Fibroblast of peridontal ligament (primary cell): ENCODE data around the gene RPL41.
A peak's percentile ranks its signal among the peaks of the same experiment; 100 is the strongest.
"Not testable (repeated sequence)": the region's sequence is repeated elsewhere in the genome, so short reads cannot be mapped to it uniquely, and the experiment has no call there.

ENCODE experiments used
- DNase-seq: peaks from one replicate; pipeline ENCODE4 v3.0.0-alpha.2; 2010; ENCODE audit errors: extremely low read depth

The RPL41 gene

DNA sequence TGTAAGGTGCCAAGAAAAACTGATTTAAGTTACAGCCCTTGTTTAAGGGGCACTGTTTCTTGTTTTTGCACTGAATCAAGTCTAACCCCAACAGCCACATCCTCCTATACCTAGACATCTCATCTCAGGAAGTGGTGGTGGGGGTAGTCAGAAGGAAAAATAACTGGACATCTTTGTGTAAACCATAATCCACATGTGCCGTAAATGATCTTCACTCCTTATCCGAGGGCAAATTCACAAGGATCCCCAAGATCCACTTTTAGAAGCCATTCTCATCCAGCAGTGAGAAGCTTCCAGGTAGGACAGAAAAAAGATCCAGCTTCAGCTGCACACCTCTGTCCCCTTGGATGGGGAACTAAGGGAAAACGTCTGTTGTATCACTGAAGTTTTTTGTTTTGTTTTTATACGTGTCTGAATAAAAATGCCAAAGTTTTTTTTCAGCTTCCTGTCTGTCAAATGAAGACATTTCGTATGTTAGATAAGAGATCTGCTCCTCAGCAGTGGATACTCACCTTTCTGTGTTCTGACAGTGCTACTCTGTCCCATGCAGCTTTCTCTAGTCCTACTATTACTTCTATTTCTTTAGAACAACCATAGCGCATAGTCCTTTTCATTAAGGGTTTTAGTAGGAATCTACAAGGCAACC is 13.2 kb upstream of the RPL41 start:
- no peak for DNase-seq

DNA sequence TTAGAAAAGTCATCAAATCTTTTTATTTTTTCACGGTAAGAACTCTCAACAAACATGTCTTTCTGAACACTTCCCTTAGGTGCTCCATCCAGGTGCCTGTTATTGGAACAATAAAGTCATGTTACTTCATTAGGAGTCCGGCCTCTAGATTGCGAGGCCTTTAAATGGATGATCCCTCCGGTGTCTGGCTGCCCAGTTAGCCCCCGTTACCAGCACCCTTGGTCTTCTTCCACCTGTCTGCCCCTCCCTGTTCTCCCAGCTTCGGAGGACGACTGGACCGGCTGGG is 12.7 kb upstream of the RPL41 start:
- DNase-seq: no peak

DNA sequence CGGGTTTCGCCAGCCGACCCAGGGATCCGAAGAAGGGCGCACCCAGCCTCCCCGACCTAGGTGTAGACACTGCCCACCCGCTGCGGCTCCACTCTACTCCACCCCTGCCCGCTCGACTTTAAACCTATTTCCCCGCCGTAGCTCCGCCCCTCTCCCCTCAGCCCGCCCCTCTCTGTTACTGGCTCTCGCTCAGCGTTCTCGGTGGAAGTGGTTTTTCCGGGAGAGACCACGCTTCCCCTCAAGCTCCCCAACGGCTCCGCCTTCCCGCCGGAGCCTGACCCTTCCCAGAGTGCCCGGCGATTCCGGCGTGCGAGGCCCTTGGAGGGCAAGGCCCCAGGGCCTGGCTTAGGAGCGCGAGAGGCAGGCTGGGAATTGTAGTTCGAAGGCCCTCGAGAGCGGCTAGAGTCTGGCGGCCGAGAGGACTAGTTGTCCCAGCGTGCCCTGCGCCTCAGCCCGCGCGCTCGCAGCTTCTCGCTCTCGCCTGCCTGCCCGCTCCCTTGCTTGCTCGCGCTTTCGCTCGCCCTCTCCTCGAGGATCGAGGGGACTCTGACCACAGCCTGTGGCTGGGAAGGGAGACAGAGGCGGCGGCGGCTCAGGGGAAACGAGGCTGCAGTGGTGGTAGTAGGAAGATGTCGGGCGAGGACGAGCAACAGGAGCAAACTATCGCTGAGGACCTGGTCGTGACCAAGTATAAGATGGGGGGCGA is 12.2 kb upstream of the RPL41 start, which contains the start of gene PA2G4:
PA2G4 (plus strand) TSS at position 451 of the 706 bp plus-strand sequence; CDS start at position 630, 179 bp downstream.
- peak; percentile 97 for DNase-seq

DNA sequence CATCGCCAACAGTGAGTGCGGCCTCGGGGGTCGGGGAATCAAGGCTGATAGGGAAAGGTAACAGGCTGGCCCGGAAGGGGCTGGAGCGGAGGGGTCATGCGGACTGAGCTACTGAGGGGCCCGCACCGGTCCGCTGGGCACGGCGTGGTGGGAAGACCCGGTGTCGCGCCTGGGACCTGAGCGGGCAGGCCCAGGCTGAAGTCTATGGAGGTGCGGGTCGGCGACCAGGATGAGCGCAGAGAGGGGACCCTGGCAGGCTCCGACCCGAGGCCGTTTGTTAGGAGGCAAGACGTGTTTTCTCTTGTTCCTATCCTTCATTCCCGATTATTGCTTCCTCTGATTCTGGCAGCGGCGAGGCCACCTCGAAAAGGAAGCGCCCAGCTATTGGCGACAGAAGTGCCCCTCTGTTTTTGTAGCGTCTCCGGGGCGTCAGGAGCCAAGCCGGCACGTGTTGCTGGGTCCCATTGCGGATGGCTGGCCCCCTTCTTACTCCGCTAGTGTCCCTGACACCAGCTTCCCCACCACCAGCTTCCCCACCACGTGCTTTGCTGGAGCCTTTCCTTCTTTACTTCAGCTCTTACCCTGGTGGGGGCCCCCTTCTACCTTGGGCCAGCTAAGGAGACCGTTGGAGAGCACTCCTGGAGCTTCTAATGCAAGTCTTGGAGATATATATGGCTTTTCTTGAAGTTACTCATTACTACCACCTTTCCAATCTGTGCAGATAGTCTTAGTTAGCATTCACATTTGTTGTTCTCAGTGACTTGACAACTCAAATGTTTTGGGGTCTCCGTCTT is 11.4 kb upstream of the RPL41 start:
- peak; percentile 10 for DNase-seq

DNA sequence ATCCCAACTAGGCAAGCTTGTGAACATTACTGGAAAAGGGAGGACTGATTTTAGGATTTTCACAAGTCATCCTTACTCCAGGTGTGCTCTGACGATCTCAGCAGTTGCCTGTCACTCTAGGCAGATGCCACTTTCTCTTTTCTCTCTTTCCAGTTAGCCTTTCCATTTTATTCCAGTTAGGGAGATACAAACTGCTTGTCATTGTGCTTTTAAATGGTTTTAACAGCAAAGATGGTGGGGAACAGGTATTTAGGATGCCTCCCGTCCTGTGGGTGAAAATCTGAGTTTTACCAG is 10.9 kb upstream of the RPL41 start:
- DNase-seq: no peak

DNA sequence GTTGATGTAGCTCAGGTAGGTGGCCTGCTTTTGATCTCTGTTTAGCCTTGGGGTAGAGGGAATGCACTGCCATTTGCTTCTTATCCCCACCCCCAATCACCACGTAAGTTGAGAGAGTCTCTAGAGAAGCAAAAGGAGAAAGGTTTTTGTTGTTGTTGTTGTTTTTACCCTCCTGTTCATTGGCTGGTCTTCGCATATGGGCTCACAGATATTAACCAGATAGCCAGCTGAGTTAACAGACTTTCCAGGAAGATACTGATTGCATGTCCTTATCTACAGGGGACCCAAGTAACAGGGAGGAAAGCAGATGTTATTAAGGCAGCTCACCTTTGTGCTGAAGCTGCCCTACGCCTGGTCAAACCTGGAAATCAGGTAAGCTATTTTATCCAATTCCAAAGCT is 9.2 kb upstream of the RPL41 start:
- DNase-seq: no peak

DNA sequence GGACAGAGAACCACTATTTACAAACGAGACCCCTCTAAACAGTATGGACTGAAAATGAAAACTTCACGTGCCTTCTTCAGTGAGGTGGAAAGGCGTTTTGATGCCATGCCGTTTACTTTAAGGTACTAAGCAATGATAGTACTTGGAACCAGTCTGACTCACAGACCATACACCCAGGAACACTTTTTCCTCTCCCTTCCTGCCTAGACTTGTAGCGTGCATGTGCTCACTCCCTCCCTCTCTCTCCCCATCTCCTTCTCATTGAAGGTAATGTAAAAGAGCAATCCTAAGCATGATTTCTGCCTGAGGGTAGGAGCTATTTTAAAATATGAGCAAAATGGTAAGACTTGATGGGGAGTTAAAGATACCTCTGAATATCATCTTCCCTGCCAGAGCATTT is 5.9 kb upstream of the RPL41 start:
- no peak for DNase-seq

DNA sequence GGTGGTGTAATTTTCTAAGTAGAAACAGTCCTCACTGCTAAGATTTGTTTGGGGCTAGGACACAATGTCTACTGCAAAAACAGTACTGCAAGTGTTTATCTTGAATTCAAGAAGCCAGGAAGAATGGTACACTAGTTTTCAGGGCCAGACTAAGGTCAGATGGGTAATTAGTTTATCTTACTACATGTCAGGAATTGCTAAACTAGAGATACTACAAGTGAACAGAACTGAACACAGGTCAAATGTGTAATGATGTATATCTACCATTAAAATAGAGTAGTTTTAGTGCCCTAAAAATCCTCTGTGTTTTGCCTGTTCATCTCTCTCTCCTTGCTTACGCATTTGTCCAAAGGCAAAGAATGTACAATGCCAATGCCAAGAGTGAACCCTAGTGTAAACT is 2.3 kb upstream of the RPL41 start:
- DNase-seq: no peak

DNA sequence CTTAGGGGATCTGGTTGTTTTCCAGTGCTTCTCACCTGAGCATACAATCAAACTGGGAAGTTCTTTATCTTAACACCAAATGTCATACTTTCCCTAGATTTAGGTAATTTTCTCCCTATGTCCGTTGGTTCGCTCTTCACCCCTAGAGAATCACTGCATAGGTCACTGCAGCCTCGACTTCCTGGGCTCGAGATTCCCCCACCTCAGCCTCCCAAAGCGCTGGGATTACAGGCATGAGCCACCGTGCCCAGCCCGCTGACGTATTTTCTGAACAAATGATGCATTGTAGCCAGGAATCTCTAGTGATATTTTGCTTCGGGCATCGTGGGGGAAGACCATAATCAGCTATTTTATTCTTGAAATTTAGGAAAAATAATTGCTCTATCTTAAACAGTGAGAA is 1.1 kb upstream of the RPL41 start:
- peak; percentile 29 for DNase-seq

DNA sequence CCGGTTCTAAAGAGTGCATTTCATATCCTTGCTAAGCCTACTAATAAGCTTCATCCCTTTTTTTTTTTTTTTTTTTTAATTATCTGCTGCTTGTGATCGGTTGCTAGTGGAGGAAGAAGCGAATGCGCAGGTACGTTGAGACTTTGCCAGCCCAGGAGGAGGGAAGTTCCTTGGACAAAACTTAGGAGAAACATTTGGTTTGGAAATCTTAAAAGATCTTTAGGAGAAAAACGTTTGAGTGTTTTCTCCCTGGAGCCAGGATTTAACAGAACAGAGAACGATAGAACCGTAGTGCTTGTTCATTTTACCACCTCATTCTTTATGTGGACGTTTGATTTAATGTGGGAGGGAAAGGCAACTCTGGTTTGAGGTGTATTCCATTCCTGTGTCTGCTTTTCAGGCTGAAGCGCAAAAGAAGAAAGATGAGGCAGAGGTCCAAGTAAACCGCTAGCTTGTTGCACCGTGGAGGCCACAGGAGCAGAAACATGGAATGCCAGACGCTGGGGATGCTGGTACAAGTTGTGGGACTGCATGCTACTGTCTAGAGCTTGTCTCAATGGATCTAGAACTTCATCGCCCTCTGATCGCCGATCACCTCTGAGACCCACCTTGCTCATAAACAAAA is 761 bp downstream of the RPL41 start:
- not testable (repeated sequence) for DNase-seq

DNA sequence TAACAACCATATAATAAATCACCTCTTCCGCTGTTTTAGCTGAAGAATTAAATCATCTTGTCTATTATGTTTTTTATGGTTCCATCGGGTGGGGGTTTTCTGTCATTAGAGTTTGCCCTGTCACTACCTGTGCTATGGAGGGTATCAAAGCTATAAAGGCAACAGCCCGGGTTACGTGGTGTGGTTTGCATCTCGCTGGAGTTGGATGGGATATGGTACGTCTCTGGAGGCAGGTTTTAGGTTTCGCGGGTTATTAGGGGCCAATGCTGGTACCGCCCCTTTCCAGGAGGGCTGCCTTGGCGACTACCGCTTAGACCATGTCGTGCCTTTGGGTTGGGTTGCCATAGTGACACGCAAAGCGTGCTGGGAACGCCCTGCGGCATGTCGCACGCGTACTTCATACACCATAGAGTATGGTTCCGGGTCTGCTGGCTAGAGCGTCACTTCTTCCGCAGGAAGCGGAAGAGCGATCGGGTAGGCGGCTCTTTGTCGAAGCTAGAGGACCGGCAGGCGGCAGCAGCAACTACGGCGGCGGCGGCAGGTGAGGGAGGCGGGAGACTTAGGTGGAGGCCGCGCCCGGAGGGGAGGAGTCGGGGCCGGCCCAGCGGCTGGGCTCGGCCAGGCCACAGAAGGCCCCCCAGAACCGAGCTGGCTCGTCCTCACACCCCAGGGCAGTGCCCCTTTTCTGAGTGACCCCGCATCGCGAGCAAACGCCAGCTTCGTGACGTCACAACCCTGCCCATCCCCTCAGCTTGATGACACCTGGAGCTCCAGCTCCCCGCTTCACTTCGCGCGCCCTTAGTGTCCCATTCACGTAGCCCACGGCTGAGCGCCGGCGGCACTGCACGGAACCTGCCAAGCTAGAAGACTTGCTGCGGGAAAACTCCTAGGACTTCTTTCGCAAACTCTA is 1.6 kb downstream of the RPL41 start, which contains the start of gene ZC3H10:
ZC3H10 (plus strand) TSS at position 489 of the 910 bp plus-strand sequence. CDS start 2,297 bp downstream, outside the sequence.
- peak; percentile 99 for DNase-seq

DNA sequence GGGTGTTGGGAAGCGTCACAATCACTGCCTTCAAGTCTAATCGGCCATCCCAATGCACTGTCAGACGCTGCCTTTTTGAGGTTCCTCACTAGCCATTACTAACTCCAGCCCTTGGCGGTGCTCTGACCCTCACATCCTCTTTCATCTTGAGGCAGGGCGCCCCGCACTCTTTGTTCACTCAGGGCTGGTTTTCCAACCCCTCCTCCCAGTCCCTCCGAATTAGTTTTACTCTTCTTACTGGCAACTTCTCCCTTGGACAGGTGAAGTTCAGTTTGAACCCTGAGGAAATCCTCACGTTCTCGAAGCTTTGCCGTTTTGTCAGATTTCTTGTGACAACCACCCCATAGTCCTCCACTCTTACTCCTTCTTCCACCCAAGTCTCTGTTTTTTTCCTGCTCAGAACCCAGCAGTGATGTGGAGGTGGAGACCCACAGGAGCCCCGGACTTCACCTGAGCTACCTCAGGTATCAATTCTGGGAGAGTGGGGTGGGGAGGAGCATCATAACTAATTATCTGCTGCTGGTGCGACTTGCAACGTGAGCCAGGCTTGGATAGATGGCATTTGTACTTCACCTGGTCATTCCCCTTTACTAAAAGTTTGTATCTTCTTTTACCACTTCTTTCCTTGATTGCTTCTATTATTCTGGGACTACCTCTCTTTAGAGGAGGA is 2.4 kb downstream of the RPL41 start:
- no peak for DNase-seq

DNA sequence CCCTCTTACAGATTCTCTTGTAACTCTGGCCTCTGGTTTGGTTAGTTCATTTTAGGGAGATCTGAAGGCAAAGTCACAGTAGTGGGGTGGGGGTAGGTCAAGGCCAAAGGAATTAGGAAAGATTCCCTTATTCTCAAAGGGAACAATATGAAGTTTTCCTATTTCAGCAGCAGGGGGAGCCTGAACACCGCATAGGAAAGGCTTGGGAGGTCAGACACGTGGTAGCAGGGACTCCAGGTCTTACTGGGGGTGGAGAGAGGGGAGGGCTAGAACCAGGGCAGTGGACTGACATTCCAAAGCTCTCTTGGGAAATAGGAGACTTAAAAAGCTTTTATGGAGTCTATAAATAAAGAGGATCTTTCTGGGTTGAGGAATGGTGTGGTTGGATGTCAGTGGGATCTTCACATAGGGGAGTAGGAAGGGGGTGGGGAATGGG is 2.9 kb downstream of the RPL41 start:
- DNase-seq: peak; percentile 94

DNA sequence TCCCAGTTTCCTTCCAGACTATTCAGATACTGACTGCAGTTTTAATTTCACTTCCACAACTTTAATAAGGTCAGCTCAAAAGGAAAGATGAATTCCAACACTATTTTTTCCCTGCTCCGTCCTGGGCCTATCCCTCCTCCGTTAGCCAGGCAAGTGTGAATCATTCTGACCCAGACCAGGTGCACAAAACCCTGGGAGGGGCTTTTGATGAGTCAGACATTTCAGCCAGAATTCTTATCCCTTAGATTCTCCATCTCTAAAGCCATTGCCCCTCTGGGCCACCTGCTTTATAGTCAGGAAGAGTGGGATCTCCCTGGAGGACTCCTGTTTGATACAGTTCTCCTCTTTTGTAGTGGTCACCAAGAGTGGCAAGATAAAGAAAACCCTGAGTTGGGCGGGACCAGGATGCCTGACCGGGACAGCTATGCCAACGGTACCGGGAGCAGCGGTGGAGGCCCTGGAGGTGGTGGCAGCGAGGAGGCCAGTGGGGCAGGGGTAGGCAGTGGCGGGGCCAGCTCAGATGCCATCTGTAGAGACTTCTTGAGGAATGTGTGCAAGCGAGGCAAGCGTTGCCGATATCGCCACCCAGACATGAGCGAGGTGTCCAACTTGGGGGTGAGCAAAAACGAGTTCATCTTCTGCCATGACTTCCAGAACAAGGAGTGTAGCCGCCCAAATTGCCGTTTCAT is 3.9 kb downstream of the RPL41 start:
- DNase-seq: no peak

DNA sequence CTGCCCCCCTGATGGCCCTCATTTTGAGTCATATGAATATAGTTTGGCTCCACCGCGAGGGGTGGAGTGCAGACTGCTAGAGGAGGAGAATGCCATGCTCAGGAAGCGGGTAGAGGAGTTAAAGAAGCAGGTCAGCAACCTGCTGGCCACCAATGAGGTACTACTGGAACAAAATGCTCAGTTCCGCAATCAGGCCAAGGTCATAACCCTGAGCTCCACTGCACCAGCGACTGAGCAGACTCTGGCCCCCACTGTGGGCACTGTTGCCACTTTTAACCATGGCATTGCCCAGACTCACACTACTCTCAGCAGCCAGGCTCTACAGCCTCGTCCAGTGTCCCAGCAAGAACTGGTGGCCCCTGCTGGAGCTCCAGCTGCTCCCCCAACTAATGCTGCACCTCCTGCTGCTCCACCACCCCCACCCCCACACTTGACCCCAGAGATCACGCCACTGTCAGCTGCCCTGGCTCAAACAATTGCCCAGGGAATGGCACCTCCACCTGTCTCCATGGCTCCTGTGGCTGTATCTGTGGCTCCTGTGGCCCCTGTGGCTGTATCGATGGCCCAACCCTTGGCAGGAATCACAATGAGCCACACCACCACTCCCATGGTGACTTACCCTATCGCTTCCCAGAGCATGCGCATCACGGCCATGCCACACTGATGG is 4.9 kb downstream of the RPL41 start:
- no peak for DNase-seq

DNA sequence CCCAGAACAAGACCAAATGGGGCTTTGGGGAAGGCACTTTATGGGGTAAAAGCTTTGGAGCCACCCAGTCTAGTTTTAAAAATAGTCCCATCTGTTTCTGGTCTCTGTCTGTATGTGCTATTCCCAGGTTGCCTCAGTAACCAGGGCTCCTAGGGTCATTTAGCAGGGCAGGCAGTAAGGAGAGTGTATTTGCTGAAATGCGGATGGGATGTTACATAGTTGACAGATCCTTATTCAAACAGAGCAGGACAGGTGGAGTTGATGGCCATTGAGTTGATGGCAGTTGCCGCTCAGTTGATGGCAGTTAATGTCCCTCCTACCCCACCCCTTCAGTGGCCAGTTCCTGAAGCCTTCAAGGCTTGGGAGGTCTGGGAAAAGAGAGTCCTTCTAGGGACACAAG is 6.2 kb downstream of the RPL41 start:
- DNase-seq: no peak

DNA sequence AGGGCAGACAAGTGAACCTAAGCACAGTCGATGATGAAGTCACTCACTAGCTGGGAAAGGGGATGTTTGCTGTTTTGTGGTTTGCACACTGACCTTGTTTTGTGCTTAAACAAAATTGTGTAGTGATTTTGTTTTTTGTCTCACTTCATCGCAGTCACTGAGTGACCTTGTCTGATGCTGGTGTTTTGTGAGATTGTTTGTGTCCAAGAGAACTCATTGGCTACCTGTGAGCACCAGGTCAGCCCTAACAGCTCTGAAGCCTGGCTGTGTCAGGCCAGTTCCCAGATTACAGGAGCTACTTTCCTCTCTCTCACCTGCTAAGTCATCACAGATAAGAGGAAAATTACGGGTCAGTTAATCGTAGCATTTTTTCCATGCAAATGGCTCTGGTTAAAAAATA is 7.7 kb downstream of the RPL41 start:
- DNase-seq: no peak

DNA sequence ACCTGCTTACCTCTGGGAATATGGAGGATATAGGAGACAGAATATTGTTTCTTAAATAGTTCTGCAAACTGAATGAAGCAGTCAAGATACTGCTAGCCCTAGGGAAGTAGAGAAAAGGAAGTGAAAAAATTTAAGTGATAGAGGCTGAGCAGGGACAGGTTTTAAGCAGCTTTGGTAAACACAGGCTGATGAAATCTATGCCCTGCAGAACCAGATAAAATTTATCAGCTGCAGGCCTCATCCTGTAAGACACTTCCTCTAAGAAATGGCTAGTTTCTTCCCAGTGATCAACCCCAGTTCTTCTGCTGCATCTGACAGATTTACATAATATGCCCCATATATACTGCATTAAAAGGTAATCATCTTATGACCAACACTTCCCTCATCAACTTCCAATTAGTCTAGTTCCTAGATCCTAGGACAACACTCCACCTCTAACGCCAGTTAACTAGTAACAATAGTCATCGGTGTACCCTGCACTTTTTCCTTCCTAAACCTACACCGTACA is 10.4 kb downstream of the RPL41 start:
- DNase-seq: no peak

DNA sequence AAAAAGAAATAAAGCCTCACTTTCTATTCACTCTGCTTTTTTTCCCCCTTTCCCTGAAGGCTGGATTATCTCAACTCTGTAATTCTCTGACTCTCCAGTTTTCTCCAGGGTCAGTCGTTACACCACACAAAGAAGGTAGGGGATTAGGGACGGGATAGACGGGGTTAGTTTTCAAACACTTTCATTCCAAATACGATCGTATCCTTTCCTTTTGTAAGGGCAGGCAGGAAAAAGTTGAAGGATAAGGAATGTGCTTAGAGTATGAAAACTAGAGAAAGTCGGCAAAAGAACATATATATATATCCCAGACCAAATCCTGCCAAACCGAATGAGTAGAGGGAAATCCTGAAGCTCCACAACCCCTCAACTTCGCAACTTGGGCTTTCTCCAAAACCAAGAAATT is 11.1 kb downstream of the RPL41 start:
- DNase-seq: no peak
